Skeletal muscle tissue (tissue), 4 donors: Measurements from ENCODE around the gene ADCY10. TPM values are rescaled to one million over a fixed set of nuclear protein-coding genes. Genes with fewer than 3 reads are reported as not detected.
A peak's percentile ranks its signal among the peaks of the same experiment; 100 is the strongest.

Experiments
- H3K27ac ChIP-seq: one replicate; pipeline ENCODE4 v1.7.0; 2013; ENCODE audit warnings: mild to moderate bottlenecking, low read depth, low read length, inconsistent platforms
- H3K27me3 ChIP-seq, 3 donors: one replicate each; pipeline ENCODE4 v1.7.0; 2013; ENCODE audit warnings: low read length in 3 of 3; ENCODE audit not compliant: control insufficient read depth in 3 of 3, insufficient read depth in 3 of 3
- H3K36me3 ChIP-seq, 3 donors: one replicate each; pipeline ENCODE4 v1.7.0; 2013; ENCODE audit warnings: low read length in 3 of 3; ENCODE audit not compliant: control insufficient read depth in 3 of 3, insufficient read depth in 3 of 3
- H3K4me1 ChIP-seq, 3 donors: one replicate each; pipeline ENCODE4 v1.7.0; 2013; ENCODE audit warnings: low read length in 3 of 3, mild to moderate bottlenecking in 3 of 3; ENCODE audit not compliant: control insufficient read depth in 3 of 3, insufficient read depth in 3 of 3
- H3K4me3 ChIP-seq, 3 donors: one replicate each; pipeline ENCODE4 v1.7.0; 2013; ENCODE audit warnings: low read length in 3 of 3
- H3K9ac ChIP-seq, 3 donors: one replicate each; pipeline ENCODE4 v1.7.0; 2013; ENCODE audit warnings: low read length in 3 of 3, mild to moderate bottlenecking in 3 of 3, moderate library complexity in 2 of 3, low read depth in 1 of 3
- H3K9me3 ChIP-seq, 3 donors: one replicate each; pipeline ENCODE4 v1.7.0; 2013; ENCODE audit warnings: low read length in 3 of 3; ENCODE audit not compliant: control insufficient read depth in 3 of 3
- total RNA-seq: library from RNA; depleted of rRNA; stranded (reverse); fragments of >200 nt; gene quantifications from one replicate; pipeline ENCODE4 v1.2.3, GENCODE V29; 2014
- donor health status: Osteomylitis.

ADCY10 gene, protein sequence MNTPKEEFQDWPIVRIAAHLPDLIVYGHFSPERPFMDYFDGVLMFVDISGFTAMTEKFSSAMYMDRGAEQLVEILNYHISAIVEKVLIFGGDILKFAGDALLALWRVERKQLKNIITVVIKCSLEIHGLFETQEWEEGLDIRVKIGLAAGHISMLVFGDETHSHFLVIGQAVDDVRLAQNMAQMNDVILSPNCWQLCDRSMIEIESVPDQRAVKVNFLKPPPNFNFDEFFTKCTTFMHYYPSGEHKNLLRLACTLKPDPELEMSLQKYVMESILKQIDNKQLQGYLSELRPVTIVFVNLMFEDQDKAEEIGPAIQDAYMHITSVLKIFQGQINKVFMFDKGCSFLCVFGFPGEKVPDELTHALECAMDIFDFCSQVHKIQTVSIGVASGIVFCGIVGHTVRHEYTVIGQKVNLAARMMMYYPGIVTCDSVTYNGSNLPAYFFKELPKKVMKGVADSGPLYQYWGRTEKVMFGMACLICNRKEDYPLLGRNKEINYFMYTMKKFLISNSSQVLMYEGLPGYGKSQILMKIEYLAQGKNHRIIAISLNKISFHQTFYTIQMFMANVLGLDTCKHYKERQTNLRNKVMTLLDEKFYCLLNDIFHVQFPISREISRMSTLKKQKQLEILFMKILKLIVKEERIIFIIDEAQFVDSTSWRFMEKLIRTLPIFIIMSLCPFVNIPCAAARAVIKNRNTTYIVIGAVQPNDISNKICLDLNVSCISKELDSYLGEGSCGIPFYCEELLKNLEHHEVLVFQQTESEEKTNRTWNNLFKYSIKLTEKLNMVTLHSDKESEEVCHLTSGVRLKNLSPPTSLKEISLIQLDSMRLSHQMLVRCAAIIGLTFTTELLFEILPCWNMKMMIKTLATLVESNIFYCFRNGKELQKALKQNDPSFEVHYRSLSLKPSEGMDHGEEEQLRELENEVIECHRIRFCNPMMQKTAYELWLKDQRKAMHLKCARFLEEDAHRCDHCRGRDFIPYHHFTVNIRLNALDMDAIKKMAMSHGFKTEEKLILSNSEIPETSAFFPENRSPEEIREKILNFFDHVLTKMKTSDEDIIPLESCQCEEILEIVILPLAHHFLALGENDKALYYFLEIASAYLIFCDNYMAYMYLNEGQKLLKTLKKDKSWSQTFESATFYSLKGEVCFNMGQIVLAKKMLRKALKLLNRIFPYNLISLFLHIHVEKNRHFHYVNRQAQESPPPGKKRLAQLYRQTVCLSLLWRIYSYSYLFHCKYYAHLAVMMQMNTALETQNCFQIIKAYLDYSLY (N-terminal part only)
- under 0.01 TPM for total RNA-seq

DNA sequence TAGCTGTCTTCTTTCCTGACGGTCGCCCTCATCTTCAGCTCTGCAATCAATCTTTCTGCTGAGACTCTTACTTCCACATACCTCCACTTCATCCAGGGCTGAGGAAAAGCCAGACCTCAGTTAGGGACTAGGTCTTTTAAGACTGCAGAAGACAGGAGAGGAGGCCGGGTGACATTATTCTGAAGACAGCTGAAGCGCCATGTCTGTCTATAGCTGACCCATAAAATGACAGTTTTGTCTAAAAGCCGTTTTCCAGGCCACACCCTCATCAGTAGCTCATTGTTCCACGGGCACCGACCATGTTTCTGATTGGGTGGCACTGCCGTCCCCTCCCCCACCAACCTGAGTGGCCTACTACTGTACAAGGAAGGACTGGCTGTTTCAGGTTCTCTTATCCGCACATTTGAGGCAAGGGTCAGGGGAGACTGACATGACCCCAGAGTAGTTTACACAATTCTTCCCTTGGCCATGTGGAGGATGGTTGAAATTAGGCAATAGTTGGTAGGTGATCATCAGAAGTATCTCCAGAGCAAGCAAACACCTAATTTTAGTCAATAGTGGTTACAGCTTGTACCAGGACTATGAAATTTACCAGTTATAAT is at the start of gene ADCY10:
ADCY10 (minus strand) TSS at position 240 of the 602 bp plus-strand sequence. CDS start 8,994 bp downstream, outside the sequence.
- H3K9ac ChIP-seq, result no peak within 1 kb of the TSS
- H3K4me1 ChIP-seq, result peaks cover 0 to 4% (median 0%) of the 10 kb centered on the region in 3 donors
- no peak within 1 kb of the TSS for H3K27ac ChIP-seq
- no peaks in the 10 kb centered on the region for H3K9me3 ChIP-seq
- H3K4me3 ChIP-seq, result no peak within 1 kb of the TSS
- peaks cover 5 to 24% (median 16%) of the 10 kb centered on the region in 3 donors for H3K36me3 ChIP-seq
- H3K27me3 ChIP-seq, result no peaks in the 10 kb centered on the region

DNA sequence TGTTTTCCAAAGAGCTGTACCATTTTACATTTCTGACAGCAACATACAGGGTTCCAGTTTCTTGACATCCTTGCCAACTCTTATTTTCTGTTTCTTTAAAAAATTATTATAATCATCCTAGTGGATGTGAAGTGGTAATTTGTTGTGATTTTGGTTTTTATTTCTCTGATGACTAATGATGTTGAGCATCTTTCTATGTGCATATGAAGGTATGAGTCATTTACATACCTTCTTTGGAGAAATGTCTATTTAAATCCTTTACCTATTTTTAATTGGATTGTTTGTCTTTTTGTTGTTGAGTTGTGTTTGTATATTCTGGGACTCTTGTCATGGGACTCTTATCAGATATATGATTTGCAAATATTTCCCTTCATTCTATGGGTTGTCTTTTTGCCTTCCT is 43.8 kb upstream of the ADCY10 start:
- no peaks in the 10 kb centered on the region for H3K9me3 ChIP-seq
- no peaks in the 10 kb centered on the region for H3K27me3 ChIP-seq
- no peak overlapping the region for H3K9ac ChIP-seq
- H3K4me1 ChIP-seq, result peaks cover 0 to 4% (median 3%) of the 10 kb centered on the region in 3 donors
- no peak overlapping the region for H3K27ac ChIP-seq
- H3K36me3 ChIP-seq, result peaks cover 0 to 23% (median 18%) of the 10 kb centered on the region in 3 donors
- H3K4me3 ChIP-seq, result no peak overlapping the region

DNA sequence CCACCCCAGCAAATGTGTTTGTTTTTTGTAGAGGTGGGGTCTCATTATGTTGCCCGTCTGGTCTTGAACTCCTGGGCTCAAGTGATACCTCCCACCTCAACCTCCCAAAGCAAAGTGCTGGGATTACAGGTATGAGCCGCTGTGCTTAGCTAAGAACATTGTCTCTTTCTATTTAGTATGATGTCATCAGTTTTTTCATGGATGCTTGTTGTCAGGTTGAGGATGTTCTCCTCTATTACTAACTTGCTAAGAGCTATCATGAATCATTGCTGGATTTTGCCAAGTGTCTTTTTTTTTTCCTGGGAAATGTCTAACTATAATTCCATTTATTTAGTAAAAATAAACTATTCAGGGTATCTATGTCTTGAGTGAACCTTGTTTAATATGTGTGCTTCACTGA is 42.0 kb upstream of the ADCY10 start:
- no peaks in the 10 kb centered on the region for H3K9me3 ChIP-seq
- H3K36me3 ChIP-seq, result peaks cover 0 to 28% (median 23%) of the 10 kb centered on the region in 3 donors
- peaks cover 0 to 4% (median 3%) of the 10 kb centered on the region in 3 donors for H3K4me1 ChIP-seq
- H3K9ac ChIP-seq, result no peak overlapping the region
- H3K27me3 ChIP-seq, result no peaks in the 10 kb centered on the region
- no peak overlapping the region for H3K27ac ChIP-seq
- no peak overlapping the region for H3K4me3 ChIP-seq

DNA sequence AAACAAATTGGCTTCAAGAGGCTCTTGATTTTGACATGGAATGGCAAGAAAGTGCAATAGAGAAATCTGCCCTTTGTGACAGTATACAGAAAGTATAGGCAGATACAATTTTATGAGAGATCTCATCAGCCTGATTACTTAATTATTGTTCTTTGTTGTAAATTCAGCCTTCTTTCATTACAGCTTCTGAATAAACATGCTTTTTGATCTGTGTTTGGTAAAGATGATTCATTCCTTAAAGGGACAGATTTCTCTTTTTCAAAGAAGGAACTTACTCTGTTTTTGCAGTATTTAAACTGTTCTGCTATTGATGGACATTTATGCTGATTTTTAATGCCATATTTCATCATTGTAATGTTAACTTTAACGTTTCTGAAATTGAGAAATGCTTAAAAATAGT is 36.6 kb upstream of the ADCY10 start:
- H3K9me3 ChIP-seq, result no peaks in the 10 kb centered on the region
- no peak overlapping the region for H3K9ac ChIP-seq
- no peak overlapping the region for H3K4me3 ChIP-seq
- peaks cover 3 to 4% (median 3%) of the 10 kb centered on the region in 3 donors for H3K4me1 ChIP-seq
- H3K27ac ChIP-seq, result no peak overlapping the region
- no peaks in the 10 kb centered on the region for H3K27me3 ChIP-seq
- peaks cover 0 to 25% (median 22%) of the 10 kb centered on the region in 3 donors for H3K36me3 ChIP-seq

DNA sequence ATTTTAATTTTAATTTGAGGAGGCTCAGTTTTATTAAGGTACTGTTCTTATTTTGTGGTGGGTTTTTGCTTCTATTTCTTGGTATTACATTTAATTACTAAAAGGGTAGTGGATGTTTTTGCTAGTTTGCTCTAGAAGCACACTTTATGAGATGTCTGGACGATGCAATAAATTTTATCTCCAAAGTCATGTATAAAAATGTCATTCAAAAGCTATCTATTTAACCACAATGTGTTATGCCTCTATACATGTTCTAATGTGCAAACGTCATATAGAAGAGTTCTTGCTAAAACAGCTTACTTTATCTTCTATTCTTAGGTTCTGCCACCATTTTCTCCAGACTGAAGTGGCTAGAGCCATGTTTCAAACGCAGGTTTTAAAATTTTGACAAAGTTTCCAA is 35.9 kb upstream of the ADCY10 start:
- no peak overlapping the region for H3K27ac ChIP-seq
- H3K4me1 ChIP-seq, result peaks cover 3 to 4% (median 3%) of the 10 kb centered on the region in 3 donors
- H3K9me3 ChIP-seq, result no peaks in the 10 kb centered on the region

DNA sequence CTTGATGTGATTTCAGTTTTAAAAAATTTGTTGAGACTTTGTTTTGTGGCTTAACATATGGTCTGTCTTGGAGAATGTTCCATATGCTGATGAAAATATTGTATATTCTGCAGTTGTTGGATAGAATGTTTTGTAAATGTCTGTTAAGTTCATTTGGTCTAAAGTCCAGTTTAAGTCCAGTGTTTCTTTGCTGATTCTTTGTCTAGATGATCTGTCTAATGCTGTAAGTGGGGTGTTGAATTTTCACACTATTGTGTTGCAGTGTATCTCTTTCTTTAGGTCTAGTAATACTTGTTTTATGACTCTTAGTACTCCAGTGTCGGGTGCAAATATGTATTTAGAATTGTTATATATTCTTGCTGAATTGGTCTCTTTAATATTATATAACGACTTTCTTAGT is 33.8 kb upstream of the ADCY10 start:
- Histone ChIP-seq H3K36me3 (peaks cover 0 to 8% (median 5%) of the 10 kb centered on the region in 3 donors), H3K4me1 (peaks cover 3 to 4% (median 3%) of the 10 kb centered on the region in 3 donors), H3K27ac (no peak overlapping the region), H3K9ac (no peak overlapping the region), H3K9me3 (no peaks in the 10 kb centered on the region), H3K4me3 (no peak overlapping the region), H3K27me3 (no peaks in the 10 kb centered on the region)

More for the DNA sequence above, 35.9 kb upstream of the ADCY10 start:
- Histone ChIP-seq H3K27me3 (no peaks in the 10 kb centered on the region), H3K36me3 (peaks cover 0 to 21% (median 19%) of the 10 kb centered on the region in 3 donors), H3K9ac (no peak overlapping the region), H3K4me3 (no peak overlapping the region)

DNA sequence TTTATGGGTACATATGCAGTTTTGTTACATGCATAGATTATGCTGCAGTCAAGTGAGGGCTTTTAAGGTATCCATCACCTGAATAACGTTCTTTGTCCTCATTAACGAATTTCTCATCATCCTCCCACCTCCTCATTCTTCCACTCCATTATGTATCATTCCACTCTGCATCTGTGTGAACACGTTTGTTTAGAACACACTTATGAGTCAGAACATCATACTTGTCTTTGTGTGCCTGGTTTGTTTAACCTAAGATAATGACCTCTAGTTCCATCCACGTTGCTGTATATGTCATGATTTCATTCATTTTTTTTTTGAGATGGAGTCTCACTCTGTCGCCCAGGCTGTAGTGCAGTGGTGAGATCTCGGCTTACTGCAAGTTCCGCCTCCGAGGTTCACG is 29.6 kb upstream of the ADCY10 start:
- Histone ChIP-seq H3K9ac (no peak overlapping the region), H3K4me3 (no peak overlapping the region), H3K4me1 (peaks cover 0 to 9% (median 0%) of the 10 kb centered on the region in 3 donors), H3K9me3 (no peaks in the 10 kb centered on the region), H3K27ac (no peak overlapping the region), H3K27me3 (no peaks in the 10 kb centered on the region), H3K36me3 (no peaks in the 10 kb centered on the region)

DNA sequence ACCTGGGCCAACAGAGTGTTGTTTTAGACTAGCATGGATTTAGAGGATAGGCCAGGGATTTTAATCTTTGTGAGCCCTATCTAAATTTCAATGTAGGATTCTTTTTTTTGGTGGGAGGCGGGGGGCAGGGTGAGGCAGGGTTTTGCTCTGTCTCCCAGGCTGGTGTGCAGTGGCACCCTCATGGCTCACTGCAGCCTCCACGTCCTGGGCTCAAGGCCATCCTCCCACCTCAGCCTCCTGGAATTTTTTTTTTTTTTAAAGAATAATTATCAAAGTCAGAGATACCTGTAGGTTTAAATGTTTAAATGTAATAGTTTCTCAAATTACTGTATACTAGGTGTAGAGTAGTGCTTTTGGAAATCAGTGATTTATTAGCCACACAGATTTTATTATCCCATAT is 26.3 kb upstream of the ADCY10 start:
- no peak overlapping the region for H3K27ac ChIP-seq

DNA sequence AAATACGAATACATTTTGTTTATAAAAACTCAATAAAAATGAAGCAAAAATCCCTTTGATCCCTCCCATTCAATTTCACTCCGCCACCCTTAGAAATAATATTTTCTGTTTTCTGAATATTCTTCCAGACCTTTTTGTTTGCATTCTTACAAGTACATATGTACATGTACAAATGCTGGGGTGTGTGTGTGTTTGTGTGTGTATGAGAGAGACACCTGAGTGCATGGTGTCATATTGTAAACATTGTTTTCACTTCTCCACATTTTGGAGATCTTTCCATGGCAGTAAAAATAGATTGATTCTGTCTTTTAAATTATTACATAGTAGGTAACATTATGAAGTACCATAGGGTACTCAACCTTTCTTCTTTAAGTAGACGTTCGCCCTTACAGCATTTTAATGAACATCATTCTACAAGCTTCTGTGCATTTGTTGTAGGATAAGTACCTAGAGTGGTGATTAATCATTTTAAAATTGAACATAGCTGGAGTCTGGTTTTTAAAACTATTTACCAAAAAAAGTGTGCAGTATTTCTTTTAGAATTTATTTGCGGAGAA is 24.2 kb upstream of the ADCY10 start:
- Histone ChIP-seq H3K27me3 (no peaks in the 10 kb centered on the region), H3K36me3 (no peaks in the 10 kb centered on the region), H3K9ac (peak overlapping the region; percentile 97 to 99 (median 99)), H3K4me1 (peaks cover 3 to 23% (median 9%) of the 10 kb centered on the region in 3 donors), H3K9me3 (no peaks in the 10 kb centered on the region), H3K27ac (peak overlapping the region; percentile 91), H3K4me3 (peak overlapping the region; percentile 76 to 96 (median 94))

More for the DNA sequence above, 26.3 kb upstream of the ADCY10 start:
- Histone ChIP-seq H3K27me3 (no peaks in the 10 kb centered on the region), H3K4me1 (peaks cover 0 to 15% (median 0%) of the 10 kb centered on the region in 3 donors), H3K36me3 (no peaks in the 10 kb centered on the region), H3K4me3 (no peak overlapping the region), H3K9me3 (no peaks in the 10 kb centered on the region), H3K9ac (no peak overlapping the region)
